Stimulated activated CD8-positive, alpha-beta memory T cell treated with anti-CD3 and anti-CD28 coated beads, Interleukin-4, amount 100 ng/mL, for 48 hours (primary cell): ENCODE results near the gene SPSB3.

Experiments used
- DNase-seq: peaks from one replicate; pipeline ENCODE4 v3.0.0-alpha.2; 2020

SPSB3 gene

GRCh38 chr16:1773703-1774447, 8.5 kb downstream of the SPSB3 start:
- DNase-seq, result peak; percentile 49

DNA sequence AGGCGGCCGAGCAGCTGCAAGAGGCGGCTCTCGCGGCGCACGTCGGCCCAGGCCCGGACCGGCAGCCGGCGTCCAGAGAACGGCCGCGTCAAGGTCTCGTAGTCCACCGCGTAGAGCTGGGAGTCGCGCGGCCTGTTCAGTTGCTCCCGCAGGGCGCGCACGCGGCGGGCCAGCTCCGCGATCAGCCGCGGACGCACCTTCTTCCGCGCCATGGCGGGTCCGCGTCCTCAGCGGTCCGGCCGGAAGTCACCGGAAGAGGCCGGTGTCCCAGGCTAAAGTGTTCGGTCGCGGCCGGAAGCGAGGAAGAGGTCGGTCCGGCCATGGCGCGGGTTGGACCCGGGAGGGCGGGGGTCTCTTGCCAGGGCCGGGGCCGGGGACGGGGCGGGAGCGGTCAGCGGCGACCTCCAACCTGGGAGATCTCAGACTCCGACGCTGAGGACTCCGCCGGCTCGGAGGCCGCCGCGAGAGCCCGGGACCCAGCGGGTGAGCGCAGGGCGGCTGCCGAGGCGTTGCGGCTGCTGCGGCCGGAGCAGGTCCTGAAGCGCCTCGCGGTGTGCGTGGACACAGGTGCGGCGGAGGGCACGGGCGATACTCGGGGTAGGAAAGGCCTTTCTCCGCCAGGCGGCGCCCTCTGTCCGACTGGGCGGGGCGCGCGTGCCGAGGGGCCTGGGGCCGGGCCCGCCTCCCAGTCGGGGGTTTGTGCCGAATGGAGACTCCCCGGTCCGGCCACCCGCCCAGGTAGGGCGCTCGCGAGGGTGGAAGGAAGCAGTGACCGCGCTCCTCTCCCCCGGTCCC, 9.3 kb downstream of the SPSB3 start, which contains the start of gene MRPS34:
TSS of gene MRPS34 (minus strand) at position 227 of the 795 bp plus-strand sequence. CDS start at position 212, 15 bp downstream.
- DNase-seq, result peak; percentile 86

DNA sequence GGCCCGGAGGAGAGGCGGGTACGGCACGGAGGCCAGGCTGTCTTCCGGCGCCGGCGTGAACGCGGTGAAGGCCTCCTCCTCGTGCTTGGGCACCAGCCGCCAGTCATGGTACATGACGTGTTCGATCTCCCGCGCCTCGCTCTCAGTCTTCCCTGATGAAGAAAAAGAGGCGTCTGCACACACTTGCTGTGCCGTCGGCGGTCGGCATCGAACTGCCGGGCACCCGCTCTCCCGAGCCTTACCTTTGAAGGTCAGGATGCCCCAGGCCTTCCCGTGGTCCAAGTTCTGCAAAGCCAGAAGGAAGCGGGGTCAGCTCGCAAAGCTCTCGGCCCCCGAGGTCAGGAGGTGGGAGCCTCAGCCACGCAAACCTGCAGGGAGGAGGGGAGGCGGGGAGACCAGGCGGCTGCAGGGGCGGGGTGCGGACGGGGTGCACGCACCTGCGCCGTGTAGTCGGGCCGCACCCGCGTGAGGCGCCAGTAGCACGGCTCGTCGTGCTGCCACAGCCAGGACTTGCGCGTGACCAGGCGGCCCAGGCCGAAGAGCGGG, 9.9 kb downstream of the SPSB3 start, which contains the start of gene EME2:
TSS of gene EME2 (plus strand) at position 449 of the 546 bp plus-strand sequence. CDS start 418 bp downstream, outside the sequence.
- DNase-seq, result peak; percentile 69

DNA sequence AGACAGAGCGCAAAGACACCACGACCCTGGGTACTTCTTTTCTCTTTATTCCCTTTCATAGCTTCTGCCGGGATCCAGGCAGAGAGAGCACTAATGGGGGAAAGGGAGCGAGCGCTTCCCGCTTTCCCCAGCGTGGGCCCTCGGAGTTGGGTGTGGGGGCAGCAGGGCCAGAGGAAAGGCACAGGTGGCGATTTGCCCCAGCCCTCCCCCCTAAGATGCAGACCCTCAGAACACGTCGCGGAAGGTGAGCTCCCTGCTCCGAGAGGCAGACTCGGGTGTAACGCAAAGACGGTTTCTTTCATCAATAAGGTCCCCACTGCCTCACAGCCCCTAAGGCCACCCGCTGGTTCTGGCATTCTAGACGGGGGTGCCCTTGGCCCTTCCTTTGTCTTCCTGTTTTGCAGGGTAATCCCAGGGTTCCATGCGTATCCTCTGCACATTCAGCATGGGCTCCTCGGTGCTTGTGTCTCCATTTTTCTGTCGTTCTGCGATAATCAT, 10.5 kb downstream of the SPSB3 start:
- DNase-seq, result no peak

GRCh38 chr16:1771188-1771863, 11.0 kb downstream of the SPSB3 start, which contains the start of gene NME3:
Gene NME3 (minus strand): TSS chr16:1771543. CDS start chr16:1771534, 9 bp downstream.
- DNase-seq, result peak; percentile 89

DNA sequence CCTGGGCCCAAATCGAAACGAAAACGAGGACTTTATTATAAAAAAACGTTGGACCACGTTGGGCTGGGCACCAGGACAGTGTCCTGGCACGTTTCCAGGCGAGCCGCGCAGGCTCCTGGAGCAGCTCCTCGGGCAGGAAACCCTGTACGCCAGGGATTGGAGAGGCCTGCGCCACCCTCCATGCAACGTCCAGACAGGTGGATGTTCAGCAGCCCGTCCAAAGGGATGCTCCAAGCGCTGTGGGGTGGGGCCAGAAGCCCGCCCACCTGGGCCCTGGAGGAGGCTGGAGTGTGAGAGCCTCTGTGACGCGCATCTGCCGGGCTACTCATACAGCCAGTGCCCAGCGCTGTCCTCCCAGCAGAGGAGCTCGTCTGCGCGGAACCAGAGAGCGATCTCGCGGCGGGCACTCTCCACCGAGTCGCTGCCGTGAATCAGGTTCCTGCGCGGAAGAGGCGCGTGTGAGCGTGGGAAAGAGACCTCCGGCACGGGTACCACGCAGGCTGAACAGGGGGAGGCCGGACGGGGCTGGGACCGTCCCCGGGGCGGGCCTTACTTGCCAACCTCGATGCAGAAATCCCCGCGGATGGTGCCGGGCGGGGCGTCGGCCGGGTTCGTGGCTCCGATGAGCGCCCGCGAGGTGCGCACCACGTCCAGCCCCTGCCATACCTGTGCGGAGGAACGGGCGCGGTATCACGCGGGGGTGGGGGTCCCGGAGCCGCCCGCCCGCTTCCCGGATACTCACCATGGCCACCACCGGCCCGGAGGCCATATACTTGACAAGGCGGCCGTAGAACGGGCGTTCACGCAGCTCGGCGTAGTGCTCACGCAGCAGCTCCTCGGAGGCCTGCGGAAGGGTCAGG, 11.8 kb downstream of the SPSB3 start:
- peak; percentile 63 for DNase-seq

GRCh38 chr16:1769402-1770300, 12.7 kb downstream of the SPSB3 start:
- DNase-seq, result no peak

GRCh38 chr16:1768767-1769401, 13.5 kb downstream of the SPSB3 start:
- no peak for DNase-seq

GRCh38 chr16:1768061-1768766, 14.2 kb downstream of the SPSB3 start:
- DNase-seq, result no peak

- no peak for DNase-seq
These were observed 15.0 kb downstream of the SPSB3 start for GRCh38 chr16:1767116-1767994.

GRCh38 chr16:1766701-1767100, 15.7 kb downstream of the SPSB3 start:
- no peak for DNase-seq

GRCh38 chr16:1766231-1766630, 16.1 kb downstream of the SPSB3 start:
- DNase-seq, result no peak

GRCh38 chr16:1765826-1766225, 16.5 kb downstream of the SPSB3 start:
- DNase-seq, result no peak

DNA sequence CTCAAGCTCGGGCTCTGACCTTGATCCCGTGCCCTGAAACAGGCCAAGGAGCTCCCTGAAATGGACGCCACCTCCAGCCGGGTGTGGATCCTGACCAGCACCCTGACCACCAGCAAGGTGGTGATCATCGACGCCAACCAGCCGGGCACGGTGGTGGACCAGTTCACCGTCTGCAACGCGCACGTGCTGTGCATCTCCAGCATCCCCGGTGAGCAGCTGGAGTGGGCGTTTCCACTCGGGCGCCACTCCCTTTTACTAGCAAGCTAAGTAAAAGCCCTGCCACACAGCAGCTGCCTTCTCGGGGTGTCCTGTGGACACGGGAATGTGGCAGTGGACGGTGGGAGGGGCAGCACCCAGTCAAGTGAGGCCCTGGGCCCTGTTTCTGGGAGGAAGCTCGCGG, 17.4 kb downstream of the SPSB3 start:
- DNase-seq, result no peak

DNA sequence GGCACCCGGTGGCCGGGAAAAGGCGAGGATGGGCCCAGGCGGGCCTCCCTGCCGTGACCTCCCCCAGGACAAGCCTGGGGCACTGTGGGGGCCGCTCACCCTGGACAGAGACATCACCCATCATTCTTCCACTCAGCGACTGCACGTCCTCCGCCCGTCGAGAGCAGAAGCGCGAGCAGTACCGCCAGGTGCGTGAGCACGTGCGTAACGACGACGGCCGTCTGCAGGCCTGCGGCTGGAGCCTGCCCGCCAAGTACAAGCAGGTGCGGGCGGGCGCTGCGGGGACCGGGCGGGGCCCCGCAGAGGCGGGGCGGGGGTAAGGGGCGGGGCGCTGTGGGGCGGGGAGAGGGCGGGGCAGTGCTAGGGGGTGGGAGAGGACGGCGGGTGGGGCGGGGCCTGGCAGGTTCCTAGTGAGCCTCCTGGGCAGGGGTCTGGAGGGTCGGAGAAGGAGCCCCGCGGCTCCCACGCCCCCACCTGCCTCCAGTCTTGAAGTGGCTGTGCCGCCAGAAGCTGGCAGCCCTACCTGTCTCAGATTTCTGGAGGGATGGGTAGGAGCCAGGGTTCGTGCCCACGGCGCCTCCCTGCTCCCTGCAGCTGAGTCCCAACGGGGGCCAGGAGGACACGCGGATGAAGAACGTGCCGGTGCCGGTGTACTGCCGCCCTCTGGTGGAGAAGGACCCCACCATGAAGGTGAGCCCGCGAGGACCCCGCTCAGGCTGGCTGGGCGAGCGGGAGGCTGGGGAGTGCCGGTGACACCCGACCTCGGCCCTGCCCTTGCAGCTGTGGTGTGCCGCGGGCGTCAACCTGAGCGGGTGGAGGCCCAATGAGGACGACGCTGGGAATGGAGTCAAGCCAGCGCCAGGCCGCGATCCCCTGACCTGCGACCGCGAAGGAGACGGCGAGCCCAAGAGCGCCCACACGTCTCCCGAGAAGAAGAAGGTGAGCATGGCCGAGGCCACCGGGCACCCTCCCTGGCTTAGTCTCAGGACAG, 18.6 kb downstream of the SPSB3 start:
- DNase-seq, result no peak

DNA sequence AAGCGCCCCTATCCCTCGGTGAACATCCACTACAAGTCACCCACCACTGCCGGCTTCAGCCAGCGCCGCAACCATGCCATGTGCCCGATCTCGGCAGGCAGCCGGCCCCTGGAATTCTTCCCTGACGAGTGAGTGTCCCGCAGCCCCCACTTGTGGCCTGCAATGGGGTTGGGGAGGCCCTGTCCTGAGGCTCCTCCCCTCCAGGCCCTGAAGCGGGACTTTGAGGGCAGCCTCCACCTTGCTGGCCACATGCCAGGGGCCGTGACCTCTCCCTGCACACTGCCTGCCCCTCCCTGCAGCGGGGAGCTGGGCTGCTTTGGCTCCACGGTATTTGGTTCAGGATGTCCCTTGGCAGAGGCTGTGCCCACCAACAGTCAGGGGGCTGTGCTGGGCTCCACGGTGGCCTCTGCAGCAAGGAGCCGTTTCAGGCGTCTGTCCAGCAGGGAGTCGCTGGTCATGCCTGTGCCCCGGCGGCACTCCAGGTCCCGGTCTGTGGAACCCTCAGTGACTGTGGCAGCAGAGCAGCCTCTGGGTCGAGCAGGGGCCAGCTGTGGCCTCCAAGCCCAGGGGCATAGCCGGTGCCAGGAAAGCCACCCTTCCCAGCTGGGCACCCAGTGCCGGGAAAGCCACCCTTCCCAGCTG, 19.4 kb downstream of the SPSB3 start:
- no peak for DNase-seq
